GM19351 (cell line): ENCODE data around the gene JCAD.
"Not testable (repeated sequence)": the region's sequence is repeated elsewhere in the genome, so short reads cannot be mapped to it uniquely, and the experiment has no call there.

Source experiments
- ATAC-seq: cut with Tn5 transposase; IDR thresholded peaks from one replicate; pipeline ENCODE4 v1.9.1; 2021; ENCODE audit warnings: mild to moderate bottlenecking, moderate library complexity; ENCODE audit not compliant: unreplicated experiment

The JCAD gene

DNA sequence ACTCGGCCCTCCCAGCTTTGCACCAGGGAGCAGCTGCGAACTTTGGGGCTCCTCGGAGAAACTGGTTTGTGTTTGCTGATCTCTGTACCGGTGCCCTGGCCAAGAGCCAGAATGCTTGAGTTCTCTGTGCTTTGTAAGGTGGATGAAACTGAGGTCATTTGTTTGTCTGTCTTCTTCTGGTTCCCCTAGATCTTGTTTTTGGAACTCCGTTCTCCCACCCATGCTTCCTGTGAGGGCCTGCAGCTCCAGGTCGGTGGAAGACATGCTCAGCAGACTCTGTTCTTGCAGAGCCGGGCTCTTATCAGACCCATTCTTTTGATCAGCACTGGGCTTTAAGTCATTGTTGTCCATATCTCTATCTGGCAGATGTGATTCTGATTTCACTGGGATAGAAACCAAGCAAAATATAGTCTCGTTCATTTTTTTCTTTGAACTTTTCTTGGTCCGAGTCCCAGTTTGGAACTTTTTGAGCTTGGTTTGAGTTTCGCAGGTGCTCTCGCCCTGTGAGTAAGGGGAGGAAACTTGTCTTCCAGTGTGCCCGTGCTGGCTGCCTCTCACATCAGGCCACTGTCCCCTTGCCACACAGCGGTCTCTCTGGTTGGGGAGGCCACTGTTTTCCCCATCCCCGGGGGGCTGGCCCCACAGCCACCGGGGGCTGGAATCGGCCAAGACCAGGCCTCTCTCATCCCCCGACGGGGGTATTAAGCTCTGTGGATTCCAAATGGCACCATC, 31.2 kb downstream of the JCAD start:
- ATAC-seq = no peak

DNA sequence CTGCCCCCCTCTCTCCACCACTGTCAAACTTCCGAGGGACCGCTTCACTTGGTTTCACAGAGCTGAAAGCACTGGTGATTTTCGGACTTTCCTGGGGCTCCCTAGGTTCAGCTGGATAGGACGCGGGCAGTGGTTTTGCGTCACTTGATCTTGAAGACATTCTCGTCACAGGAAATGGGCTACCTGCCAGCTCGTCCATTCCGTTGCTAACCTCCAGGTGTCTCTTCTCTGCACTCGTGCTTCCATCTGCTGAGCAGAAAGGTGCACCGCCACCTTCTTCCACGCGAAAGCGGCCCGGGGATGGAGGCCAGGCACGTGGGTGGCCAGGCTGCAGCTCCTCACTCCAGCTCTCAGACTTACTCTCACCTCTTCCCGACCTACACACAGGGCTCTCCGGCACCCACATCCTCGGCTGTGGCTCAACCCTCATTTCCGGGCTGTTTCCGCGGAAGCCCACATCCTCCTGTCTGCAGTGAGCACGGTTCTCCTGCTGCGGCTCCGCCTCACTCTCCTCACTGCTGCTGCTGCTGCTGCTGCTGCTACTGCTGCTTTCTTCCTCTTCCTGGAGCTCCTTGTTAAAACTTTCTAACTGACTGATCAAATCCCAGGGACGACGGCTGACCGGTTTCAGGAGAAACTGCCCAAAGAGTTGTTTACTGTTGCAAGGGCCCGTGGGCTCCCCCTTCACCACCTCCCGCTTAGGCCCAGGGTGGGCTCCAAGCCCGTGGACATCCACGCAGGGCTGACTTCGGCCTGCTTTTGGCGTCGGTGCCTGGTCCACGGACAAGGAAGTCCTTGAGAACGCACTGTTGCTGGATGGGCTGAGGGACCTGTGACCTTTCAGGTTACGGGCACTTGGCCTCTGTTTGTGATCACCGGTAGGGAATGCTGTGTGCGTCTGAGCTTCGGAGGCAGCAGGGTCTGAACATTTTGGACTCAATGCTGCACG, 32.1 kb downstream of the JCAD start:
- peak; percentile 93 for ATAC-seq

DNA sequence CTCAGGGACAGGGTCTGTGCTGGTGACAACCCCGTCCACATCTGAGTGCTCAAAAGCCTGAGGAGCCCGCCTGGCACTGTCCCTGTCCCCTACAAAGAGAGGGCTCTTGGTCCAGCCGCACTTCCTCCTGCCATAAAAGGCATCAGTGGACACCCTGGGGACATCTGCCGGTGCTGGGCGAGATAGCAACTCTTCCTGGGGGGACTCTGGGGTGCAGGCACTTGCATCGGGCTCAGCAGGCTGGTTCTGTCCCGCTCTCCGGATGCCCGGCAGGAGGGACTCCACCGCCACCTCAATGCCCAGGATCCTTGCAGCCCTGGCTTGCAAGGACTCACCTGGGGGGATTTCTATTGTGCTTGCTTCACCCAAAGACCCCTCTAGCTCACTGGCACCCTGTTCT, 32.8 kb downstream of the JCAD start:
- no peak for ATAC-seq

DNA sequence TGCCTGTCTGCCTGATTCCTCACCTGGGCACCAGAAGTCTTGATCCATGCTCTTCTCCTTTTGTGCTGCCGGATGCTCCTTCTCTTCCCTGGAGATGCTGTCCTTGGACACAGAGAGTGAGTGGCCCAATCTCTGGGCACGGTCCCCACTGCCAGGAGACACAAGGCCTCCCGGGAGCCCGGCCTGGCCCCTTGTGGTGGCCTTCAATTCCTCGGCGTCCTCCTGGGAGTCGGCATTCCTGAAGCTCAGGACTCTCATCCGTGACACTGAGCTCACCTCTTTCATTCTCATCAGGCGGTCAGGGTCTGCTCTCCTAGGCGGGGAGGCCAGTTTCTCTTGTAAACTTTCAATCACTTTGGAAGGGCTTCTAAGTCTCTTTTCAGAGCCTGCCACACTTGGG, 33.3 kb downstream of the JCAD start:
- no peak for ATAC-seq

DNA sequence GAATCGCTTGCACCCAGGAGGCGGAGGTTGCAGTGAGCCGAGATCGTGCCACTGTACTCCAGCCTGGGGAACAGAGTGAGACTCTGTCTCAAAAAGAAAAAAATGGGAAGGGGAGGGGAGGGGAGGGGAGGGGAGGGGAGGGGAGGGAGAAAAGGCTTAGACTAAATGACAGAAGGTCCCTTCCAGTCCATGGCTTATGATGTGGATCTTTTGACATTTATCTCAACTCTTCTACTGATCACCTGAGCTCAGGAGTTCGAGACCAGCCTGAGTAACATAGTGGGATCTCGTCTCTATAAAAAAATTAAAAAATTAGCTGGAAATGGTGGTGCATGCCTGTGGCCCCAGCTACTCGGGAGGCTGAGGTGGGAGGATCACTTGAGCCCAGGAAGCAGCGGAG, 34.0 kb downstream of the JCAD start:
- not testable (repeated sequence) for ATAC-seq

DNA sequence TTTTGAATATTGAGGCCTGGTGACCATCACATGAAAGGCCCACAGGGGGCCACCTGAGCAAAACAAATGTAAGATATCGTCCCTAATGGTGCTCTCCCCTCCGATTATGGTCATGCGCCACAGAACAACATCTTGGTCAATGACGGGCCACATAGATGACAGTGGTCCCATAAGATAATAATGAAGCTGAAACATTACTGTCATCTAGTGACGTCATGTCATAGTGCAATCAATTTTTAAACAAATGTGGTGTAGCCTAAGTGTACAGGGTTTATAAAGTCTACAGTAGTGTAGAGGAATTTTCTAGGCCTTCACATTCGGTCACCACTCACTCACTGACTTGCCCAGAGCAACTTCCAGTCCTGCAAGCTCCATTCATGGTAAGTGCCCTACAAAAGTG, 36.8 kb downstream of the JCAD start:
- no peak for ATAC-seq

DNA sequence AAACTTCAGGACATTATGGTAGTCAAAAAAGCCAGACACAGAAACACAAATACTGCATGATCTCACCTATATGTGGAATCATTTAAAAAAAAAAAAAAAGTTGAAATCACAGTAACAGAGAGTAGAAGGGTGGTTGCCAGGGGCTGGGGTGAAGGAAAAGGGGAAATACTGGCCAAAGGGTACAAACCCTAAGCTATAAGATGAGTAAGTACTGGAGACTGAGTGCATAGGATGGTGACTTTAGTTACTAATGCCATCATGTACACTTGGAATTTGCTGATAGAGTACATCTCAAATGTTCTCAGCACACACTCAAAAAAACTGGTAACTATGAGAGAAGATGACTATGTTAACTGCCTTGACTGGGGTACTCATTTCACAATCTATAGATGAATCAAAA, 39.9 kb downstream of the JCAD start:
- no peak for ATAC-seq

DNA sequence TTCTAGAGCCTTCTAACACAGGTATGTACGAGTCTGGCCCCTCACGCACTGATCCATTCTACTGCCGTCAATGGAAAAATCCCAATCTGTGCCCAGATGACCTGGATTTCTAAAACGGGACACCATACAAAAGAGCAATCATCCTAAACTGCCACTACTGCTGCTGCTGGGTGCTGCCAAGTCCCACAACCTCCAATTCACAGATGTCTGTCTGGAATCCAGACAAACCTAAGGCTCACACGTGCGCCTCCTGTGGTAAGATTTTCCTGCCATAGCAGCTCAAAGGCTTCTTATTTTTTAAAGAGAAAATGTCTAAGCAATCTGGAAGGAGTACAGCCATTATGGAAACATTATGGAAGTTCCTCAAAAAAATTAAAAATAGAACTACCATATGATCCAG, 40.9 kb downstream of the JCAD start:
- ATAC-seq = no peak

DNA sequence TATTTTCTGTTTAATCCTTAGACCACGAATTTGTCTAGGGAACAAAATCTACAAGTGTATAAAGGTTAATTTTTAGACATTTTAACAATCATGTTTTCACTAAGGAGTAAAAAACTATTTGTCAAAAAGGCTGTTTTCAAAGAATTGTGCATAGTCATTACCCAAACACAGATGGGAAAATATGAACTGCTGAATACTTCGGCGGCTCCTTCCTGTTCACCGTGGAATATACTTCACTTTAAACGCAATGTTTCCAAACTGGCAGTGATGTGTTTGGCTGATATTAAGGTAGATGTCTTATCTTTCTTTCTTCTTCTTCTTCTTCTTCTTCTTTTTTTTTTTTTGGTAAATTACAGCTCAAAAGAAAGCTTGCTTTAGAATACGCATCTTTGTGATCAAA, 41.4 kb downstream of the JCAD start:
- ATAC-seq = no peak

DNA sequence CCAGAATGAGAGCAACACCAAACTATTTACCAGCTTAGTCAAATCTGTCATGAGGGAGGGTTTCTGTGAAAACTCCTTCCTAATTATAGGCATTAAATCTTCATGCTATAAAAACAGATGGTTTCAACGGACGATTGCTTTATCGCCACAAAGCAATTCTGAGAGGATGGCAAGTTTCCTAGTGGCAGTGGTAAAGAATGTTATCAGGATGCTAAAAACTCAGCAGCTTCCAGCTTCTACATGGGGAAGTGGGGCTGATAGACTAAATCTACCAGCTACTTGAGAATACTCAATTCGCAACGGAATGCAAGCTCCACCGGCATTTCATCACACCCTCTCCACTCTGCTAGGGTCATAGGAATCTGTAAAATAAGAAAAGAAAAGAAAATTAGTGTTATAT, 41.8 kb downstream of the JCAD start:
- no peak for ATAC-seq

DNA sequence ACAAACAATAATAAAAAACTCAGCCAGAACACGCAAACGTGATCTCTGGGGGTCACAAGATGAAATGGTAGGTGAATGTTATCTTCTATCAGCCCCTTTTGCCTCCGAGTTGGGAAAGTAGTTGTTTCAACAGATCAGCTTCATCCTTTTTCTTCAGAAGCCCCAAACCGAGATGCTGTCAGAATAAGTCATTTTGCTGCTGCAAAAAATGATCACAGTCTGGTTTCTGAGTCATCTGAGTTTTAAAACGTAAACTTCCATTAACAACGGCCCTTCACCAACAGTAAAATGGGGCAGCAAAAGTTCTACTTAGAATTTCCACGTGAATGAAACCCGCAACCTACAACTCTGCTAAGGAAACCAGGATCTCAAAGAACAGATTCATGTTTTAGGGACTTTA, 44.9 kb downstream of the JCAD start:
- no peak for ATAC-seq

DNA sequence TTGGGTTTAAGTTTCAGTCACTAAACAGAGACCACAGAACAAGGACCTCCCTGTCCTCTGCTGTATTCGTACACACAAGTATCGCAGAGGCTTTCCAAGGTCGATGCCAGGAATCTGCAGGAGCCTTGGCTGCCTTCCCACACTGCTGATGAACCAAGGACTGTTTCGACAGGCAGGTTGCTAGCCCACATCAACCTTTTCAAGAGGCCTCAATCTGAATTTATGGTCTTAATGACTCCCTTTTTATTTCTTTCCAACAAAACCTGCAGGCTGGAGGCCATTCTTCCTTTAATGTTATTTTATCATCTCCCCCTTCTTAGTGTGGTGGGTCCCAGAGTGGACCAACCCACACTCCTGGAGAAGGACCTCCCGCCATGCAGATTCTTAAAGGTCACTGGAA, 45.6 kb downstream of the JCAD start:
- ATAC-seq = no peak

DNA sequence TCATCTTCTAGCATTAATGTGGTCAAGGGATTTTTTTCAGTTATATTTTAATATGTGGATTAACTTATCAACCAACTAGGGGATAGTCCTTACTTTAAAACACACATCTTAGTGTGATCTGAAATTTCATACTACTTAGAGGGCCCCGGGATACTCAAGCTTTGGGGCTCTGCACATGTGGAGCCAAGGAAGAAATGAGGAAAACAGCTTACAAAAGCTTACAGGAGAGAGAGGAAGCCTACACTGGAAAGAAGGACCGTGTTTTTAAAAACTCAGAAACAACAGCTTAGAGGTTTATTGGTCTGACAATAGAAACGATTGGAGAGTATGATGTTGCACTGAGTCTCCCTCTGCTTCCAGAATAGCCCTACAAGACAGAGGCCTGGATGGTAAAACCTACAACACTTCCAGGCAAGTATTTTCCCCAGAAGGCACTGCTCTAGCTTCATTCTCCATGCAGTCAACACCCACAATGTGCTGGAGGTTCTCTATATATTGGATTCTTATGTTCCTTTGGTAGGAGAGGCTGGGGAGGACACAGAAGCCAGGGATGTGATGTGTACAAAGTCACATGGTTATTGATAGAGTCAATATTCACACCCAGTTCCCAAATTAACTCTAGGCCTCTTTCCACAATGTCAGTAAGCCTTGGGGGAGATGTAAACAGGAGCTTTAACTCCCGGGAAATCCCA, 47.3 kb downstream of the JCAD start:
- ATAC-seq = no peak

DNA sequence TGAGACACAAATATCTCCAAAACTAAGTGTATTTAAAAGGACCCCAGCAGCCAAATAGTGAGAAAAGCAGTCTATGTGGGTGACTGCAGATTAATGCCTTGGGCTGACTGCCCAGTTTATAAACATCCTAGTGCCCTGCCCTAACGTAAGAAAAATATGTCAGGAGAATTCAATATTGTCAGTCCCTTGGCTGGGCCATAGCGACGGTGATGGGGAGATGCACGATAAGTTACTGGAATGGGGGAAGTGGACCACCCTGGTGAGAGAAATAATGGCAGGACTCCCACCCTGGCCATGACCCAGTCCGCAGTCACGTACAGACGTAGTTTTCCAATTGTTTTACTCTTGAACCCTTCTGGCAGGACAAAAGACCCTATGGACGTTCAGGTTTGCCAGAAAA, 48.0 kb downstream of the JCAD start:
- no peak for ATAC-seq

DNA sequence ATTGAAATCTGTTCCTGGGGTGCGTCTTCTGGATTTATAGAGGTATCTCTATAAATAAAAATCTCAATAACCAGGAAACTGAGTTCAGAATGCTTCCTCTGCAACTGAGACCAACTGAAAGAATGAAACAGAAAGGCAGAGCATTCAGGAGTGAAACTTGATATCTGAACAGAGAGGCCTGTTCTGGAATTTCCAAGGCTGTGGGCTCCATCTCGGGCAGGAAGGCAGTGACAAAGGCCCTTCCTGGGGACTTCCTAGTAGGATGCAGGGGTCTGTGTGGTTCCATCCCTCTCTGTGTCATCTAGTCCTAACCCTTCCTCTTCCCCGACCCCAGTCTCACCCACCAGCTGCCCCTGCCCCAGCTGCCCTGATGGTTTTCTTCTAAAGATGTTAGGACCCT, 52.0 kb downstream of the JCAD start:
- ATAC-seq = no peak

DNA sequence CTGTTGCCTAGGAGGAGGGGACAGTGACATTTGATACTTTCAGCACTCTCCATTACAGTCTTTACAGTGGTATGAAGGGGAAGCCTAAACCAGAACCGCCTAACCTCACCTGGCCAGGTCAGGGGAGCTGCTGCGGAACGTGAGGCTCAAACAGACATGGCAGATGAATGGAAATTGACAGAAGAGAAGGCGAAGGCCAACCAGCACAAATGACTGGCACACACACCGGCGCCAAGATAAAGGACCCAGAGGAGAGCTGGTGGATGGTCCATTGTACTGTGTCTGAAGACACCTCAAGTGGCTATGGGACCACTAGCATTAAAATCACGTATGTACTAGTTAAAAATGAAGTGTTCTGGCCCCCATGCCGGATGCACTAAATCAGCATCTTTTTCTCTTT, 53.0 kb downstream of the JCAD start:
- no peak for ATAC-seq

DNA sequence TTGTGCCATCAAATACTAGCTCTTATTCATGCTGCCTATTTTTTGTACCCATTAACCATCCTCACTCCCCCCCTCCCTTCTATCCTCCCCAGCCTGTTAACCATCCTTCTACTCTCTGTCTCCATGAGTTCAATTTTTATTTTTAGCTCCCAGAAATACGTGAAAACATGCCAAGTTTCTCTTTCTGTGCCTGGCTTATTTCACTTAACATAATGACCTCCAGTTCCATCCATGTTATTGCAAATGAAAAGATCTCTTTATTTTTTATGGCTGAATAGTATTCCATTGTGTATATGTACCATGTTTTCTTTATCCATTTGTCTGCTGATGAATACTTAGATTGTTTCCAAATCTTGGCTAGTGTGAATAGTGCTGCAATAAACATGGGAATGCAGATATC, 54.3 kb downstream of the JCAD start:
- ATAC-seq = not testable (repeated sequence)

DNA sequence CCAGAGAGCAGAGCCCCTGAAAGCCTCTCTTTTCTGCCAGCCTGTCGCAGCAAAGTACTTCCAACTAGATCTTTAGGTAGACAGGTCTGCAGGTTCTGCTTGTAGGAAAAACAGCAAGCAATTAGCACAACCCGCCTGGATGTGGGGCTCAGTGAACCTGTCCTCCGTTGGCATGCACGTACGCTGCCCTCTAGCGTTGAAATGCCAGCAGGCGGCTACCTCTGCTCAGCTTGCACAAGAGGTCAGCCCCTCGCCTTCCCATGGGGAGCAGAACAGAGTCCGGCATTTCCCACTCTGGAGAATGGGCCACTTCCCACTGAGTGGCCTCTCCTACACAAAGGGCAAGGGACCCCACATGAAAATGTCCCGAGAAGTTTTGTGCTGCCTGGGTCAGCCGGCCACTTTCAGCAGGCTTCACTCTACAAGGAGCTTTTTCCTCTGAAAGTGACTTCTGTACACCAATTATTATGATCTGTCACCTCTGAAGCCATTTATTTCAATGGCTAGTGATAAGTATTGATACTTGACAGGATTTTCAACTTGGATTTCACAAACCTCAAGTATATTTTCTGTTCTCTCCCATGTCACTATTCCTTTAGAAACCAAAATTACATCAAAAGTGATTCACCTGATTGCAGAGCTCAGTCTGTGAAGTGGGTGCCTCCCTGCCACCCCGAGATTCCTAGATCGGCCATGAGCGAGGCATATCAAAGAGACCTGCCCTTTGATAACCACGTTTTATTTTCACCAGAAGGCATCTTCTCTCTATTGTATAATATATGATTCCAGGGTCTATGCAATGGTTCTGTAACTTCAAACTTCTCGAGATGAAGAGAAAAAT, 56.7 kb downstream of the JCAD start:
- peak; percentile 73 for ATAC-seq

DNA sequence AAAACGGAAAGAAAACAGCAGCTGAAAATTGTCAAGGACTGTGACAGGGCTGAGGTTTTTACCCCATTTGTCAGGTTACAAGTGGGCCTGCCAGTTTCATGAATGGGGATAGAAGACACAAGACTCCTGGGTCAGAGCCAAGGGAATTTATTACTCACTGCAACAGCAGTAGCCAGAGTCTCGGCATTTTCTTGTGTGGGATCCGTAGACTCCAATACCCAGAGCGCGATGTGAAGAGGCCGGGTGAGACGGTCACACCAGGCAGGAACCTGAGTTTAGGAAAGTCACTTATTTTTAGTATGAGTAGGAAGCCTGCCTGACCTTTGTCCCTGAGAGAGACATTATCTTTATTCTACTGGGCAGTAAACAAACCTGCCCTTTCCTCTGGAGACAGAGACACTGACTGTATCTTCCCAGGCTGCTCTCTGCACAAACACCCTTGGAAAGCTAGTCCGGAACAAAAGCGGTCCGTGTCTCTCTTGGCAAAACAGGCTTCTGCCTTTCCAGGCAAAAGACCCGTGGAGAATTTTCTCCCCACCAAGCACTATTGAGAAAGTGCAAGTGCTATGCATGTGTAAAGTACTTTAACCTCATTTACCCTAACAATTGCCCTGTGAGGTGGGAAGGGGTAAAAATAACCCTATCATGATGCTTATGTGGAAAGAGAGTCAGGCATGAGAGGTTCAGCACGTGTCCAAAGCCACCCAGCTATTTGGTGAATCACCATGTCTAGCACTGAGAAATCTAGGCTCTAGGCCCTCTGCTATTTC, 58.4 kb downstream of the JCAD start:
- ATAC-seq = no peak
